ENCODE measurements around the gene SAPCD2.

GRCh38 chr9:137070906-137071275 is 534 bp upstream of the SAPCD2 start:
- no peak for TF ChIP-seq CTCF (IDR thresholded peaks at IDR 0.05 in 4 of 5, conservative IDR thresholded peaks at IDR 0.05 in 1 of 5)
- TF ChIP-seq POLR2A (IDR thresholded peaks at IDR 0.05), result no peak

All from gastrocnemius medialis (tissue), 4 donors.